ENCODE measurements around the gene GRK7.
"Not testable (repeated sequence)": the region's sequence is repeated elsewhere in the genome, so short reads cannot be mapped to it uniquely, and the experiment has no call there.

GRK7 gene

DNA sequence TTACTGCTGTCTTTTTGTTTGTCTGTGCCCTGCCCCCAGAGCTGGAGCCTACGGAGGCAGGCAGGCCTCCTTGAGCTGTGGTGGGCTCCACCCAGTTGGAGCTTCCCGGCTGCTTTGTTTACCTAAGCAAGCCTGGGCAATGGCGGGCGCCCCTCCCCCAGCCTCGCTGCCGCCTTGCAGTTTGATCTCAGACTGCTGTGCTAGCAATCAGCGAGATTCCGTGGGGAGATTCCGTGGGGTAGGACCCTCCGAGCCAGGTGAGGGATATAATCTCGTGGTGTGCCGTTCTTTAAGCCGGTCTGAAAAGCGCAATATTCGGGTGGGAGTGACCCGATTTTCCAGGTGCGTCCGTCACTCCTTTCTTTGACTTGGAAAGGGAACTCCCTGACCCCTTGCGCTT, 656 bp upstream of the GRK7 start:
- DNase-seq = not testable (repeated sequence)

DNA sequence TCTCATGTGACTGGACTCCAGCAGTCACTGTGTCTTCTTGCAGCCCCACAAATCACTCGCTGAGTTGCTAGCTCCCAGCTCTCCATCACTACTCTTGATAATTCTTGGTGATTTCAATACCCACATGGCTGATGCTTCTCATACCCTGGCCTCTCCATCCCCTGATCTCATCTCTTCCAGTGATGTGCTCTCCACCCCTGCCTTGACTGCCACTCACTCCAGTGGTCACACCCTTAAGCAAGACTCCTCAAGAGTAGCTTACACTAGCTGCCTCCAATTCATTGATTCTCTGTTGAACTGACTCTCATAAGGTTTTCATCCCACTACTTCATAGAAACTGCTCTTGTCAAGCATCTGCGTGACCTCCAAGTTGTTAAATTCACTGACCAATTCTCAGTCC, 837 bp downstream of the GRK7 start:
- no peak for DNase-seq

DNA sequence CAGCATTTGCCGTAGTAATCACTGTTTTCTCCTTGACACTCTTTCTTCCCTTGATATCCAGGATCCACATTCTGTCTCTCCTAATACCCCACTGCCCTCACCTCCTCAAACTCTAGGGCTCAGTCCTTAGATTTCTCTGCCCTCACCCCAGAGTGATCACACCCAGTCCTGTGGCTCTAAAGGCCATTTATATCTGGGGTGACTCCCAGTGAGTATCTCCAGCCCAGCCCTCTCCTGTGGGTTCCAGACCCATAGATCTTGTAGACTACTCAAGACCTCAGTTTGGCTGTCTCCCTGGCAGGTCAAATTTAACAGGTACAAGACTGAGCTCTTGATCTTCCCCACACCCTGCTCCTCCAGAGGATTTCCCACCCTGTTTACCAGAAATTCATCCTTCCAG, 1.3 kb downstream of the GRK7 start:
- DNase-seq = no peak

DNA sequence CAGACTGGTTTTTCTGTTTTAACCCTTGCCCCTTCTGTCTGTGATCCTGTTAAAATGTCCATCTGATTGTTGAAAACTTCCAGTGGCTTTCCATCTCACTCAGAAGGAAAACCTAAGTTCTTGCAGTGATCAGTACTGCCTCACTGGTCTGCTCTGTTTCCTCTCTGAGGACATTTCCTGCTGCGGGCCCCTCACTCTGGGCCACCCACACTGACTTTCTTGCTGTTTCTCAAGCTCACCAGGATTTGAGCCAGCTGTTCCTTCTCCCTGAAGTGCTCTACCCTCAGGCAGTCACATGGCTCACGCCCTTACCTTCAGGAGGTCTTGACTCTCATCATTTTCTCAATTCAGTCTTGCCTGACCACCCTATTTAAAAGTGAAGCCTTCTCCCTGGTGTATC, 1.8 kb downstream of the GRK7 start:
- DNase-seq = no peak

DNA sequence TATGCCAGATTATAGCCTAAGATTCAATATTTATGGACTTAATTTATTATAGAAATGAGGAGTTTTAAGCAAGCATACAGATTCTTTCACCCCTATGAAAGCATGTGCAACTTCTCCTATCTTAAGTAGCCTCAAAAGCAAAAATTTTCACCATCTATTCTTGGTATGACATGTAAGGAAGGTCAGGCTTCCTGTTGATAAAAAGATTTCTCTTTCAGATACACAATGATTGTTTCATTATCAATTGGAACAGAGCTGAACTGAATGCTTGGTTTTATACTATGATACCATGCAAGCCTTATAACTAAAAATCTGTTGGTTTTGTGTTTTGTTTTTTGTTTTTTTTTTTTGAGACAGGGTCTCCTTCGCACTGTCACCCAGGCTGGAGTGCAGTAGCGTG, 3.9 kb downstream of the GRK7 start:
- DNase-seq = no peak

DNA sequence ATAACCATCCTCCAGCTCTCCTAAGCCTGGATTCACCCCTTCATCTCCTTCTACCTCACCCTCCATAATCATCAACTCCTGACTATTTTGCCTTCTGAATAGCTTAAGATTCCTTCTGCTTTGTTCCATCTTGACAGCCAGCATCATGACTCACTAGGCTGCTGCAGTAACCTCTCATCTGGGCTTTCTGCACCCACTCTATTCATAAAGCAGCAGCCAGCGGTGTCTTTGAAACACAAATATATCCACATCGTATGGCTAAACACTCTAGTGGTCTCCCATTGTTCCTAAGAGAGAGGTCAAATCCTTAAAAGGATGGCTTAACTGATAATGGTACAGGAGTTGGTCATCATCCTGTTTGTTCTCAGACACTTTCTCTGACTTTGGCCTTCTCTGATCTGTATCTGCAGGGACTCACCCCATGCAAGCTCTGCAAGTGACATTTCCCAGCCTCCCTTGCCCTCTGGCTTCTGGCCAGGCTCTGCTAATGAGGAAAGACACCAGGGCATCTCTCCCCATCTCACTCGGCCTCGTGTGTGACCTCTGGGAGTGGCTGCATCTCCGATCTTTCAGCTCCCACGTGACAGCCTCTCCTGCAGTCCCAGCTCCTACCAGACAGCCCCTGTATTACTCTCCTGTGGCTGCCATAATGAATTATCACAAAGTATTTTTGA, 6.2 kb downstream of the GRK7 start:
- DNase-seq = peak; percentile 65

DNA sequence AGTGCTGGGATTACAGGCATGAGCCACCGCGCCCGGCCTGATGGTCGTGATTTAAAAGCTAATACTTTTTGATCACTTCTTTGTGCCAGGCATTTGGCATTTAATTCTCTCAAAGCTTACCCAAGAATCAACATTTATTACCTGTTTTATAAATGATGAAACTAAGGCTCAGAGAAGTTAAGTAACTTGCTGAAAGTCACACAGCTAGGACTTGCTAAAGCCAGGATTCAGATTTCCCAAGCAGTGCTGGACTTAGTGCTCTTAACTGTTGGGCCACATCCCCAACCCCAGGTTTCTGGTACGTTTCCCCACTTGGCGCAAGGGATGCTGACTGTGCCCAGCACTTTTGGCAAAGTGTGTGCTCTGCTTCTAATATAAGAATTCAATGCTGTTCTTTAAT, 10.5 kb downstream of the GRK7 start:
- DNase-seq = no peak

DNA sequence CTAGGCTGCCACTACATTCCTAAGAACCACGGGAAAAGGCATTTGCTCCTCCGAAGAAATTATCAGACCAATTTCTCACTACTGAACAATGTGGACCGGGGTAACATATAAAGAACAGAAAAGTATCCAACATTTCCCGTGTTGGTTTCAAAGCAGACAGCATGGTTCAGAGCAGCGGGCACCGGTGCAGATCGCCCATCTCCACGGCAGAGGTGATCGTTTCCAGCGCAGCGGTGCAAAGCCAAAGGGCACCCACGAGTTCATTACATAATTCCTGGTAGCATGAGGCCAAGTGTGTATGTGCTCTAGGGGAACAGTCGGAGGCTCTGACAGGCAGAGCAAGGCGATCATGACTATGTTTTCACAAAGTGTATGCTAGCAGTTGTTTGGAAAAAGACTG, 13.2 kb downstream of the GRK7 start:
- no peak for DNase-seq

DNA sequence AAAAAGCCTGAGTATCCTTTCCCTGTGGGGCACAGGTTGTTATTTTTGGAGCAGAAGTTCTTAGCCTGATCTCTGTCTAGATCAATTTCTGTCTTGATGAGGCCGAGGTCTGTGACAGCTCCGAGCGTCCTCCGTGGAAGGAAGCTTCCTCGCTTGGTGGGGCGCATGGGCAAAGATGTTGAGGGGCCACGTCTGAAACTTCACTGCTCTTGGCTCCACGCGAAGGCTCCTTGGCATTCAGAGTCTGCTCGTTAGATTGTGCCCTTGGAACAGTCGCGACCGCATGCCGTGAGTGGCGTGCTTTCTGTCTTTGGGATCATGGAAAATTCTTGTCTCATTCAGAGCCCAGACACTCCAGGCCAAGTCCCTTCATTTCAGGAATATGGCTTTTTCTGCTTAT, 13.7 kb downstream of the GRK7 start:
- no peak for DNase-seq

DNA sequence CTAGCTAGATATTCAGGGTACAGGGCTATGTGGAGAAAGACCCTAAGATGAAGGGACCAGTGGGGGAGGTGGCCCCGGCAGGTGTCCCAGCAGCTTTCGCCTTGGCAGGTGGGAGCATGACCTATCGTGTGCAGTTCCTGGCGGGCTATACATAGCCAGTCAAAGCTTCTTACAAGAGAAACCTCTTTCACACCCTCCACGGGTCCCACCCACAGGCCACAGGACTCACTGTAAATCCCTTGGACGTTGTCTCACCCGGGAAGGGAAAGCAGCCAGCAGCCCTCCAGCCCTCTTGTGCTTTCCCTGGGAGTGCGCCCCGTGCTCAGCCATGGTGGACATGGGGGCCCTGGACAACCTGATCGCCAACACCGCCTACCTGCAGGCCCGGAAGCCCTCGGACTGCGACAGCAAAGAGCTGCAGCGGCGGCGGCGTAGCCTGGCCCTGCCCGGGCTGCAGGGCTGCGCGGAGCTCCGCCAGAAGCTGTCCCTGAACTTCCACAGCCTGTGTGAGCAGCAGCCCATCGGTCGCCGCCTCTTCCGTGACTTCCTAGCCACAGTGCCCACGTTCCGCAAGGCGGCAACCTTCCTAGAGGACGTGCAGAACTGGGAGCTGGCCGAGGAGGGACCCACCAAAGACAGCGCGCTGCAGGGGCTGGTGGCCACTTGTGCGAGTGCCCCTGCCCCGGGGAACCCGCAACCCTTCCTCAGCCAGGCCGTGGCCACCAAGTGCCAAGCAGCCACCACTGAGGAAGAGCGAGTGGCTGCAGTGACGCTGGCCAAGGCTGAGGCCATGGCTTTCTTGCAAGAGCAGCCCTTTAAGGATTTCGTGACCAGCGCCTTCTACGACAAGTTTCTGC, 15.0 kb downstream of the GRK7 start:
- DNase-seq = no peak

DNA sequence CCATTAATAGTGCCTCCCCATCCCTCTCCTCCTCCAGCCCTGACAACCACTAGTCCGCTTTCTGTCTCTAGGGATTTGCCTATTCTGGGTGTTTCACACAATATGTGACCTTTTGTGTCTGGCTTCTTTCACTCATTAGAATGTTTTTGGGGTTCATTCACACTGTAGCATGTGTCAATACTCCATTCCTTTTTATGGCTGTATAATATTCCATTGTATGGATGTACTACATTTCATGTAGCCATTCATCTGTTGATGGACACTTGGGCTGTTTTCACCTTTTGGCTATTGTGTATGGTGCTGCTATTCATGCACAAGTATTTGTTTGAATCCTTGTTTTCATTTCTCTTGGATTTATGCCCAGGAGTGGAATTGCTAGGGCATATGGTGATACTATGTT, 16.5 kb downstream of the GRK7 start:
- DNase-seq = no peak

DNA sequence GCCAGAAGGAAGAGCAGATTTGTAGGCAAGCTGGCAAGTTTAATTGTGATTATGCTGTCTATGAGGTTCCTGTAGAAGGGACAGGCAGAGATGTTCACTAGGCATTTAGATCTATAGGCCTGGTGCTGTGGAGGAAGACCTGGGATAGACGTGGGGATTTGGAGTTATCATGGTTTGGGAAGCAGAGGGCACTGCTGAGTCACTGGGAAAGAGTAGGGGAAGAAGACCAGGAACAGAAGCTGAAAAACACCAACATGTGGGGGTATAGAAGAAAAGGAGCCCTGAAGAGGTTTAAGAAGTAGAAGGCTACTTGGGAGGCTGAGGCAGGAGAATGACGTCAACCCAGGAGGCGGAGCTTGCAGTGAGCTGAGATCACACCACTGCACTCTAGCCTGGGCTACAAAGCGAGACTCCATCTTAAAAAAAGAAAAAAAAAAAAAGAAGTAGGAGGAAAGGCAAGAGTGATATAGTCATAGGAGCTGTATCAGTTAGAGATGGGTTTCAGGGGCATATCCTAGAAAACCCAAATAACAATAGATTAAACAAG, 19.3 kb downstream of the GRK7 start:
- DNase-seq = no peak

DNA sequence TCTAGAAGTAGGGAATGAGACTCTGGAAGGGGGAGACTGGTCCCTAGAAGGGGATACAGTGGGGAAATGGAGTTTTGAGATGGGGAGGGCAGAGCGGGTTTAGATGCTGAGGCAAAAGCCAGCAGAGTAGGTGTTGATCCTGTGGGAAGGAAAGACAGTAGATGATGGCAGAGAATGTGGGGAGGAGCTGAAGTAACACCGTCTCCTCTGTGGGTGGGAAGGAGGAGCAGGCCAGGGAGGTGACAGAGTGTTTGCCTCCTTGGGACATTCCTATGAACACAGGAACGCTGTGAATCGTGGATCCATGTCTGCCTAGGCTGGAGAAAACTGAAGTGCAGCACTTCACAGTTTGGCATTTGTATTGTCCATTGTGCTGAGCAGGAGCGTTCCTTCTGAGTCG, 20.4 kb downstream of the GRK7 start:
- DNase-seq = no peak

DNA sequence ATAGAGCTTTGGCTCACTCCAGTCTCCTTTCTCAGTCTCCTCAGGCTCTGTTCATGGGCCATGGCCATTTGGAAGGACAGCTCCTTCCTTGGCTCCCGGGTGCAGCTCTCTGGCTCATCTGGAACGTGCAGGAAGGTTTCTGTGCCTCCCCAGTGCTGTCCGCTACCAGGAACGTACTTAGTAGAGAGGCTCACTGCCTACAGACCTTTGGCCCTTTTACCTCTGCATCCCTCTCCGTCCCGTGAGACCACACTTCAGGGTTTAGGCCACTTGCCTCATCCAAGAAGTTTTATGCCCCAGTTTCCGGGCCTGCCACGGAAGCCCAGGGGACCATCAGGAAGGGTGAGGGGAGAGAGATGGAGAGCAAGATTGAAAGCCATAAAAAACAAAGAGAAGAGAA, 20.9 kb downstream of the GRK7 start:
- no peak for DNase-seq

DNA sequence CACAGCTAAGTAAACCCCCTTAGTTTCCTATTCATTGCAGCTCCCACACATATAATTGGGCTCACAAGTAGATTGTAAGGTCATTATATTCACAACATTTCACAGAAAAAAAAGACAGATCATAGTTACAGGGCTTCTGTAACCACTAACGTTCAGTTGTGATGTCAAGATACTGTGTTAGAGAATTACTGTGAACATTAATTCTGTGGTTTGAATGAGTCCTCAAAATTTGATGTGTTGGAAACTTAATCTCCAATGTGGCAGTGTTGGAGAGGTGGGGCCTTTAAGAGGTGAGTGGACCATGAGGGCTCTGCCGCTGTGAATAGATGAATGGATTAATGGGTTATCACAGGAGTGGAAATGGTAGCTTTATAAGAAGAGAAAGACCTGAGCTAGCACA, 21.3 kb downstream of the GRK7 start:
- no peak for DNase-seq

DNA sequence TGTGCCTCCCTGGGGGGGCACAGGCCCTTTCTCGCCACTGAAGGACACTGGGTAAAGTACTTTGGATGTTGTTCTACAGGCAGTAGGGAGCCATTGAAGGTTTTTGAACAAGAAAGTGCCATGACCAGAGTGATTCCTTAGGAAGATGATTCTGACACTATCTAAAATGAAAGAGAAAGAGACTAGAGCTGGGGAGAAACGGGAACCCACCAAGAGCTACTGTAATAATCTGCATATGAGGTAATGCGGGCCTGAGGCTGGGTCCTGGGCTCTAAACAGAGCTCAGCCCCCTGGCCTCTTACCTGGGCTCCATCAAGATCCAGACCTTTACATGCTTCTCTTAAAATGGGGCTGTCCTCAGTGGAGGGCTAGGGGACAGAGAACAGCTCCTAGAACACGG, 24.9 kb downstream of the GRK7 start:
- no peak for DNase-seq

DNA sequence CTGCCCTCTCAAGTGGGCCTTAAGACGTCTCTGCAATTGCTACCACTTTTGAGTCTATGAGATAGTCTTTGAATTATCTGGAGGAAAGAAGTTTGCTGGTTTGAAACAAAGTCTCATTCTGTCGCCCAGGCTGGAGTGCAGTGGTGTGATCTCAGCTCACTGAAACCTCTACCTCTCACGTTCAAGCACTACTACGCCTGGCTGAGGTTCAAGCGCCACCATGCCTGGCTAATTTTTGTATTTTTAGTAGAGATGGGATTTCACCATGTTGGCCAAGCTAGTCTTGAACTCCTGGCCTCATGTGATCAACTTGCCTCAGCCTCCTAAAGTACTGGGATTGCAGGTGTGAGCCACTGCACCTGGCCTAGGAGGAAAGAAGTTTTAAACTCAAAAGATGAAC, 25.5 kb downstream of the GRK7 start:
- DNase-seq = not testable (repeated sequence)

DNA sequence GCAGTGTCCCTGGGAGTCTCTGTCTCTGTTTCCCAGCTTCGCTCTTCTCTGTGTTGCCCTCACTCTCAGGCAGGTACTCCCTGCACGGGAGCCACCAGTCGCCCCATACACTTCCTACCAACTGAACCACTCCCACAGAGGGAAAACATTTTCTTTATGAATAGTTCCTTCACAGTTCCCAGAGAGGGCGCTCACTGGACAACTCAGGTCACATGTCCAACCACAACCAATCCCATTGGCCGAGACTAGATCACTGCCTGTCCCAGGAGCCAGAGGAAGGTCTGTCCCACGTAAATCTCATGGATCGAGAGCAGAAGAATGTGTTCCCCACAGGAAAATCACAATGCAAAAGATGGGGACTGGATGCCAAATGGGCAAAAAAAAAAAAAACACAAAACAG, 26.1 kb downstream of the GRK7 start:
- no peak for DNase-seq

DNA sequence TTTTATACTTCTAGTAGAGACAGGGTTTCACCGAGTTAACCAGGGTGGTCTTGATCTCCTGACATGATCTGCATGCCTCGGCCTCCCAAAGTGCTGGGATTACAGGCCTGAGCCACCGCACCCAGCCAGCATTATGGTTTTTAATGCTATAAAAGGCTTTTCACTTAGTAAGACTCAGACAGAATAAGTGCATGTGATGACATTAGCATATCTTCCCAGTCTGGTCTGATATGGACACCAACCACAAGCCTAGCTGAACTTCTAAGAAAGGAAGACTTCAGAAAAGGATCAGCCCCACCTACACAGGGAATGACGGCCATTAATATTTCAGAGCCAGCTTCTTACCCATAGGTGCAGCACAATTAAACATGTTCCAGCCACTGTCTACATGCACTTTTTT, 27.0 kb downstream of the GRK7 start:
- DNase-seq = no peak

DNA sequence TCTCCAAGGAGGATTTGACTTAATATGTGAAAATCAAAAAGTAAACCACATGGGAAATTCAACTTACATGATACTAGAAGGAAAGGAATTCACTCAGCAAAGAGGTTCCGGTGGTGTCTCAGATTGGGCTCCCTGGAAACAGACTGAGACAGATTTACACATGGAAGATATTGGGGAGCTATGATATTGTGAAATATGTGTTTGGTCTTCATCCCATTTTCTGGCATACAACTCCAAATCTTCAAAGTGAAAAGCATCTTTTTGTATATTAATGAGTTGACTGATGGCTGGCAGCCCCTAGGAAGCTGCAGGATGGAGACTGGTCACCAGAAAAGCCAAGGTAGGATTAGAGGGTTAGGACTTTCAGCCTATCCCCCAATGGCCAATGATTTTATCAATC, 29.3 kb downstream of the GRK7 start:
- no peak for DNase-seq

DNA sequence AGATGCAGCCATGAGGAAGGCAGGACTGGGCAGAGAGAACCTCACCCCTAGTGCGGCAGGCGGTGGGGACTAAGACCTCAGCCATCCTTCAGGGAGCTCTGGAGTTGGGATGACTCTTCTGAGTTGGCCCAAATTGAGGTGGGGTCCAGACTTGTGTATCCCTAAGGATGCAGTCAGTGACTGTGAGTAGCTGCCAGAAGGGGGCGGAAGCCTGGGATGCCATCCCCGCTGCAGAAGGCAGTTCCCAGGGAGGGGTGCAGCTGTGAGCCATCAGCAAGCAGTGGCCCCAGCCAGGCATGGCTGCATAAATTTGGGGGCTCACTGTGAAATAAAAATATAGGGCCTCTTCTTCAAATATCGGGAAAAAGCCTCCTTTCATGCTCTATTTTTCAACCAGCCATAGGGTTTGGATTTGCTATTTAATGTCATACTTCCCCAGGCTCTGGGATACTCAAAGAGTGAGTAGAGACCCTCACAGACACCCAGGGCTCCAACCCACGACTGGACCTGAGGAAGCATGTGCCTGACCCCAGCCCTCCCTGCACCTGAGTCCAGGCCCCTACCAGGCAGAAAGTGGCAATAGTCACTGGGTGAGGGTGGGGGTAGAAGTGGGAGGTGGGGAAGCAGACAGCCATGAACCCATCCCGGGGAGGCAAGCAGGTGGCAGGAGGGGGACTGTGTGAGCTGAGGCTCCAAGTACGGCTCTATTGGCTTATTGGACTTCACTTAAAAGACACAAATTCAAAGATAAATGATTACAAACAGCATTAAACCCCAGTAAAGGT, 30.5 kb downstream of the GRK7 start:
- DNase-seq = no peak

DNA sequence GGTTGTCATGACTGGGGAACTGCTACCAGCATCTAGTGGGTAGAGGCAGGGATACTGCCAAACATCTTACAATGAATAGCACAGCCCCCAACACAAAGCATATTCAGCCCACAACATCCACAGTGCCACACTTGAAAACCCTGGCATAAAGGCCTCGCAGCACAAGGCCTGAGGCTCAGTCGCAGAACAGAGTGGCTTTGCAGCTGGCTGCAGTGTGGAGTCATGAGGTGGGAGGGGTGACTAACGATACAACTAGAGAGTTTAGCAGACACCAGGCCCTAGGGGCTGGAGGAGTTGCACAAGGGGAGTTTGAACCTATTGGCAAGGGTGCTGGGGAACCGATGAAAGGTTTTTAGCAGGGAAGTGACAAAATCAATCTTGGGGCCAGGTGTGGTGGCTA, 32.1 kb downstream of the GRK7 start:
- DNase-seq = no peak

DNA sequence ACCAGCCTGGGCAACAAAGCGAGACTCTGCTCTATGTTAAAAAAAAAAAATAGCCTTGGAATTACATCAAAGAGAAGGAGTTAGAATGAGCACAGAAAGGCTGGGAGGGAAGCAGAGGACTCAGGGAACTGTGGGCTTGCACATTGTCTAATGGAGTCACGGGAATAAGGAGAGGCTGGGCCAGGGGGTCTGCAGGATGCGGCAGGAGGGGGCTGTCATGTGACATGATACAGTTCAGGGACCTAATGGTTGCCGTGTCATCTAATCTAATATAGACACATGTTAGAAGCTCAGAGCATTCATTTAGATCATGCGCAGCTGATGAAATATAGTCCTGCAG, 32.5 kb downstream of the GRK7 start:
- no peak for DNase-seq
